ENCODE data around the gene COX8A. TPM values are rescaled to one million over a fixed set of nuclear protein-coding genes. Genes with fewer than 3 reads are reported as not detected.

COX8A gene
- total and polyA plus RNA-seq, 10 of the 15 experiments (the other 5 are each of a cell fraction or from before 2014, with no cell fraction given): 243 to 1,476 (median 522) TPM

- TF ChIP-seq PRDM15 (CRISPR knock-in tag; IDR thresholded peaks at IDR 0.05): no peak
- no peak for TF ChIP-seq ZBTB33 (IDR thresholded peaks at IDR 0.05)
- TF ChIP-seq NFIC (IDR thresholded peaks at IDR 0.05; ENCODE audit: low read depth, low read length): peak; percentile 33; the same call in 1 of the 2 replicates
- TF ChIP-seq CHD2 (IDR thresholded peaks at IDR 0.05; ENCODE audit: borderline replicate concordance, low read depth, low read length): 0 out of 2 replicates have a peak, but pooled peaks have one; percentile 10
- TF ChIP-seq TAF1 (IDR thresholded peaks at IDR 0.05; ENCODE audit: borderline replicate concordance, low read depth, low read length): peak; percentile 47; the same call in 1 of the 2 replicates
- TF ChIP-seq TARDBP (IDR thresholded peaks at IDR 0.05; ENCODE audit: borderline replicate concordance): no peak
- no peak; the same call in 1 of the 2 replicates for TF ChIP-seq ZBED1 (IDR thresholded peaks at IDR 0.05; ENCODE audit: borderline replicate concordance)
- peak; percentile 56 for TF ChIP-seq MEF2B (IDR thresholded peaks at IDR 0.05; ENCODE audit: partially characterized antibody, poor library complexity, severe bottlenecking)
- TF ChIP-seq ZNF274 (IDR thresholded peaks at IDR 0.05; ENCODE audit: insufficient read depth, insufficient read length): no peak
- TF ChIP-seq GATAD2B (conservative IDR thresholded peaks at IDR 0.05; ENCODE audit: low read depth): no peak
- peak; percentile 62 for TF ChIP-seq POLR2A (IDR thresholded peaks at IDR 0.05; ENCODE audit: low read depth, low read length)
- peak; percentile 57; the same call in 1 of the 2 replicates for TF ChIP-seq IKZF1 (conservative IDR thresholded peaks at IDR 0.05)
- no peak for TF ChIP-seq ZNF24 (IDR thresholded peaks at IDR 0.05)
- no peak for TF ChIP-seq USF1 (IDR thresholded peaks at IDR 0.05; ENCODE audit: borderline replicate concordance, extremely low read length, insufficient read depth, low read depth, low read length)
- TF ChIP-seq FOXM1 (IDR thresholded peaks at IDR 0.05; ENCODE audit: low read depth, low read length): no peak
- no peak for TF ChIP-seq LARP7 (IDR thresholded peaks at IDR 0.05)
- peak; percentile 70; the same call in 1 of the 2 replicates for TF ChIP-seq EED (IDR thresholded peaks at IDR 0.05; ENCODE audit: low read depth)
- peak; percentile 59 for TF ChIP-seq NBN (IDR thresholded peaks at IDR 0.05)
- TF ChIP-seq NR2C1 (IDR thresholded peaks at IDR 0.05): no peak
- no peak for TF ChIP-seq E2F4 (IDR thresholded peaks at IDR 0.05; ENCODE audit: low read depth, low read length)
- TF ChIP-seq JUNB (IDR thresholded peaks at IDR 0.05): no peak
- no peak for TF ChIP-seq RFX5 (IDR thresholded peaks at IDR 0.05; ENCODE audit: low read depth, low read length)
Measured at GRCh38 chr11:63951779-63952536, 22.5 kb upstream of the COX8A start (continued).
